Hepatocyte (in vitro differentiated cells): ENCODE results near the gene DTD1.

ENCODE experiments used
- EZH2 ChIP-seq: fragments of 200-600 bp; sonication (generic); IDR thresholded peaks from 2 replicates; pipeline ENCODE4 v1.6.1; 2016; ENCODE audit warnings: antibody characterized with exemption, mild to moderate bottlenecking, borderline replicate concordance
- EZH2phosphoT487 ChIP-seq: fragments of 200-600 bp; sonication (generic); IDR thresholded peaks from one replicate; pipeline ENCODE4 v1.6.1; 2018; ENCODE audit warnings: antibody characterized with exemption, mild to moderate bottlenecking, low read depth, moderate library complexity; ENCODE audit not compliant: unreplicated experiment, severe bottlenecking
- TF ChIP-seq, protein P1 (sequence below): fragments of 200-600 bp; sonication (generic); IDR thresholded peaks from 2 replicates; pipeline ENCODE4 v1.5.1; 2016; ENCODE audit warnings: antibody characterized with exemption, mild to moderate bottlenecking; ENCODE audit not compliant: poor library complexity

DNA sequence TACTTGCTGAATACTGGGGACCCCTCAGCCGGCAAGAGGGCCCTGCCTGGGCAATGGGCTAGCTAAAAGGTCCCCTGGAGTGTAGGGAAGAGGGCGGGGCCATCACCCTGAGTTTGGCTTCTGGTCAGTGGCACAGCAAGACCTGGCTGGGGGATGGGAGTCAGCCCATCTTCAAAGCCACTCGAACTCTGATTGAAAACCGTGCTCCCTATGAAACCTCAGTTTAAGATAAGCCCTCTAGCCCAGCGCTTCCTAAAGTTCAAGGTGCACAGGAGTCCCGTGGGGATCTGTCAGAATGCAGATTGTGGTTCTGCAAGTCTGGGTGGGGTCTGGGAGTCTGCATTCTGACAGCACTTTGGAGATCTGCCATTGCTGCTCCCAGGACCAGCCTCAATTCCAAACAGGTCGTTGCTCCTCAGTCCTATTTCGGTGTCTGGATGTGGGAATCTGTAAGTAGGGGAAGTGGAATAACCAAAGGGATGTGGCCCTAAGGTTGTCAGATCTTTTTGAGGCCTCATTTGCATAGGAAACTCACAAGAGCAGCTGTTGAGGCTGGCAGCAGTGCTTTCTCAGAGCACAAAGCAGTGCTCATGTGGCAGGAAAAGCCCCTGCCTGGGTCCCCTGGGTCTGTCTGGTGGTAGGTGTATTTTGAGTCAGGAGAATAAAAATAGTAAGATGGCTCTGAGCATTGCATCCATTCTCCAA, 140.5 kb downstream of the DTD1 start:
- TF ChIP-seq, protein P1, sequence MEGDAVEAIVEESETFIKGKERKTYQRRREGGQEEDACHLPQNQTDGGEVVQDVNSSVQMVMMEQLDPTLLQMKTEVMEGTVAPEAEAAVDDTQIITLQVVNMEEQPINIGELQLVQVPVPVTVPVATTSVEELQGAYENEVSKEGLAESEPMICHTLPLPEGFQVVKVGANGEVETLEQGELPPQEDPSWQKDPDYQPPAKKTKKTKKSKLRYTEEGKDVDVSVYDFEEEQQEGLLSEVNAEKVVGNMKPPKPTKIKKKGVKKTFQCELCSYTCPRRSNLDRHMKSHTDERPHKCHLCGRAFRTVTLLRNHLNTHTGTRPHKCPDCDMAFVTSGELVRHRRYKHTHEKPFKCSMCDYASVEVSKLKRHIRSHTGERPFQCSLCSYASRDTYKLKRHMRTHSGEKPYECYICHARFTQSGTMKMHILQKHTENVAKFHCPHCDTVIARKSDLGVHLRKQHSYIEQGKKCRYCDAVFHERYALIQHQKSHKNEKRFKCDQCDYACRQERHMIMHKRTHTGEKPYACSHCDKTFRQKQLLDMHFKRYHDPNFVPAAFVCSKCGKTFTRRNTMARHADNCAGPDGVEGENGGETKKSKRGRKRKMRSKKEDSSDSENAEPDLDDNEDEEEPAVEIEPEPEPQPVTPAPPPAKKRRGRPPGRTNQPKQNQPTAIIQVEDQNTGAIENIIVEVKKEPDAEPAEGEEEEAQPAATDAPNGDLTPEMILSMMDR = no peak
- no peak for TF ChIP-seq EZH2
- no peak for TF ChIP-seq EZH2phosphoT487
